HEK293 (cell line): ENCODE results near the gene CHRM4.

ENCODE experiments used
- ATF2 ChIP-seq: fragments of 450-650 bp; formaldehyde crosslinking; IDR thresholded peaks from 2 replicates; pipeline ENCODE4 v1.5.1; 2016; ENCODE audit warnings: missing biosample characterization, missing genetic modification characterization, low read depth
- BCL11A ChIP-seq: fragments of 450-650 bp; formaldehyde crosslinking; IDR thresholded peaks from 2 replicates; pipeline ENCODE4 v1.5.1; 2016; ENCODE audit warnings: low read depth, missing biosample characterization, missing genetic modification characterization
- CTCF ChIP-seq: fragments of 450-650 bp; formaldehyde crosslinking; IDR thresholded peaks from 2 replicates; pipeline ENCODE4 v1.5.1; 2016; ENCODE audit warnings: missing biosample characterization, missing genetic modification characterization
- GLIS1 ChIP-seq: fragments of 450-650 bp; formaldehyde crosslinking; IDR thresholded peaks from 2 replicates; pipeline ENCODE4 v1.5.1; 2016; ENCODE audit warnings: missing biosample characterization, missing genetic modification characterization
- GLIS2 ChIP-seq: fragments of 450-650 bp; formaldehyde crosslinking; IDR thresholded peaks from 2 replicates; pipeline ENCODE4 v1.5.1; 2016; ENCODE audit warnings: missing biosample characterization, missing genetic modification characterization
- REPIN1 ChIP-seq: fragments of 450-650 bp; formaldehyde crosslinking; IDR thresholded peaks from 2 replicates; pipeline ENCODE4 v1.5.1; 2017; ENCODE audit warnings: missing biosample characterization, missing genetic modification characterization, low read depth
- SP7 ChIP-seq: fragments of 450-650 bp; formaldehyde crosslinking; IDR thresholded peaks from 2 replicates; pipeline ENCODE4 v1.5.1; 2016; ENCODE audit warnings: missing biosample characterization, missing genetic modification characterization
- YY2 ChIP-seq: fragments of 450-650 bp; formaldehyde crosslinking; IDR thresholded peaks from 2 replicates; pipeline ENCODE4 v1.5.1; 2016; ENCODE audit warnings: missing biosample characterization, missing genetic modification characterization
- ZBTB10 ChIP-seq: fragments of 450-650 bp; formaldehyde crosslinking; IDR thresholded peaks from 2 replicates; pipeline ENCODE4 v1.5.1; 2016; ENCODE audit warnings: missing biosample characterization, missing genetic modification characterization
- ZBTB20 ChIP-seq: fragments of 450-650 bp; formaldehyde crosslinking; IDR thresholded peaks from 2 replicates; pipeline ENCODE4 v1.5.1; 2016; ENCODE audit warnings: missing biosample characterization, missing genetic modification characterization
- ZIC2 ChIP-seq: fragments of 450-650 bp; formaldehyde crosslinking; IDR thresholded peaks from 2 replicates; pipeline ENCODE4 v1.5.1; 2016; ENCODE audit warnings: missing biosample characterization, missing genetic modification characterization
- ZNF10 ChIP-seq: fragments of 450-650 bp; formaldehyde crosslinking; IDR thresholded peaks from 2 replicates; pipeline ENCODE4 v1.5.1; 2017; ENCODE audit warnings: missing biosample characterization, missing genetic modification characterization
- ZNF341 ChIP-seq: fragments of 450-650 bp; formaldehyde crosslinking; IDR thresholded peaks from 2 replicates; pipeline ENCODE4; 2016; ENCODE audit warnings: low read depth, missing biosample characterization, missing genetic modification characterization
- ZNF350 ChIP-seq: fragments of 450-650 bp; formaldehyde crosslinking; IDR thresholded peaks from 2 replicates; pipeline ENCODE4 v1.5.0; 2017; ENCODE audit warnings: missing biosample characterization, mild to moderate bottlenecking, missing genetic modification characterization
- ZNF416 ChIP-seq: fragments of 450-650 bp; formaldehyde crosslinking; IDR thresholded peaks from 2 replicates; pipeline ENCODE4 v1.5.1; 2016; ENCODE audit warnings: missing biosample characterization, missing genetic modification characterization
- ZNF513 ChIP-seq: fragments of 450-650 bp; IDR thresholded peaks from 2 replicates; pipeline ENCODE4 v1.5.1; 2018; ENCODE audit warnings: missing biosample characterization, missing genetic modification characterization
- ZNF518A ChIP-seq: fragments of 450-650 bp; formaldehyde crosslinking; conservative IDR thresholded peaks from 2 replicates; pipeline ENCODE4 v1.5.1; 2016; ENCODE audit warnings: low read depth, missing biosample characterization, missing genetic modification characterization
- ZNF624 ChIP-seq: fragments of 450-650 bp; formaldehyde crosslinking; IDR thresholded peaks from 2 replicates; pipeline ENCODE4 v1.5.1; 2017; ENCODE audit warnings: missing biosample characterization, missing genetic modification characterization
- ZNF626 ChIP-seq: fragments of 450-650 bp; sonication (Bioruptor Pico); formaldehyde crosslinking; IDR thresholded peaks from 2 replicates; pipeline ENCODE4 v1.5.1; 2018; ENCODE audit warnings: missing biosample characterization, missing genetic modification characterization, inconsistent platforms
- ZNF792 ChIP-seq: fragments of 450-650 bp; formaldehyde crosslinking; IDR thresholded peaks from 2 replicates; pipeline ENCODE4 v1.5.1; 2016; ENCODE audit warnings: missing biosample characterization, missing genetic modification characterization
- ZNF843 ChIP-seq: fragments of 450-650 bp; formaldehyde crosslinking; IDR thresholded peaks from 2 replicates; pipeline ENCODE4 v1.5.1; 2016; ENCODE audit warnings: missing biosample characterization, missing genetic modification characterization

Gene CHRM4

GRCh38 chr11:46391578-46392420 lies at the start of gene CHRM4 (continued):
- TF ChIP-seq ZNF513 = no peak
- TF ChIP-seq ZNF341 = no peak
- peak; percentile 70 for TF ChIP-seq GLIS1
- no peak for TF ChIP-seq ZNF843
- TF ChIP-seq ZBTB20 (tag by site-specific recombination) = no peak
- no peak for TF ChIP-seq ZNF10
- TF ChIP-seq ZBTB10 (tag by site-specific recombination) = no peak
- peak; percentile 39 for TF ChIP-seq ZIC2 (tag by site-specific recombination)
- TF ChIP-seq ZNF792 (tag by site-specific recombination) = no peak
- TF ChIP-seq BCL11A (tag by site-specific recombination) = no peak
- no peak for TF ChIP-seq ZNF350 (tag by site-specific recombination)
- TF ChIP-seq ZNF624 (tag by site-specific recombination) = no peak
- peak; percentile 32; the same call in 1 of the 2 replicates for TF ChIP-seq CTCF
- no peak for TF ChIP-seq REPIN1 (tag by site-specific recombination)
- TF ChIP-seq GLIS2 (tag by site-specific recombination) = peak; percentile 75
- TF ChIP-seq ZNF416 = no peak
- no peak for TF ChIP-seq SP7 (tag by site-specific recombination)
- no peak for TF ChIP-seq YY2 (tag by site-specific recombination)
- no peak for TF ChIP-seq ATF2
- no peak for TF ChIP-seq ZNF626 (tag by site-specific recombination)
- no peak for TF ChIP-seq ZNF518A (tag by site-specific recombination)
